HL-60 (cell line): ENCODE results near the gene ISL1.

ENCODE experiments used
- DNase-seq, 2 experiments: peaks; one replicate each; pipeline ENCODE4 v3.0.0-alpha.2; 2010 to 2020; ENCODE audit warnings: low read depth in 1 of 2, low spot score in 1 of 2
- H3K27ac ChIP-seq: fragments of 250-450 bp; sonication (Bioruptor Pico); replicated peaks from 2 replicates; pipeline ENCODE4 v1.5.1; 2020; ENCODE audit warnings: mild to moderate bottlenecking, moderate library complexity
- H3K27me3 ChIP-seq: fragments of 250-450 bp; sonication (Bioruptor Pico); 2 replicates; pipeline ENCODE4 v1.5.1; 2021; ENCODE audit warnings: mild to moderate bottlenecking, moderate library complexity; ENCODE audit not compliant: insufficient read depth, poor library complexity, severe bottlenecking
- H3K4me3 ChIP-seq: replicated peaks from 2 replicates; pipeline ENCODE4 v1.5.1; 2011; ENCODE audit warnings: mild to moderate bottlenecking, control low read depth, low read length; ENCODE audit not compliant: insufficient read depth
- GABPA ChIP-seq: IDR thresholded peaks from 2 replicates; pipeline ENCODE4 v1.6.1; 2012; ENCODE audit warnings: low read depth
- POLR2AphosphoS5 ChIP-seq: IDR thresholded peaks from 2 replicates; pipeline ENCODE4 v1.6.1; 2012; ENCODE audit warnings: low read depth
- SPI1 ChIP-seq: IDR thresholded peaks from 2 replicates; pipeline ENCODE4 v1.6.1; 2012; ENCODE audit warnings: low read depth, mild to moderate bottlenecking, borderline replicate concordance
- TF ChIP-seq, protein P1 (sequence below): IDR thresholded peaks from one replicate; pipeline ENCODE4 v1.5.1; 2011; ENCODE audit warnings: low read length, control low read depth, inconsistent platforms; ENCODE audit not compliant: insufficient read depth
- TF ChIP-seq, protein P2 (sequence below): IDR thresholded peaks from 2 replicates; pipeline ENCODE4 v1.6.1; 2012; ENCODE audit warnings: low read depth; ENCODE audit not compliant: insufficient replicate concordance

Gene ISL1

GRCh38 chr5:51388488-51389287 is 5.4 kb downstream of the ISL1 start:
- DNase-seq: no peak
- Histone ChIP-seq H3K27ac (no peak overlapping the region), H3K27me3 (peaks cover 63% of the 10 kb centered on the region), H3K4me3 (no peak overlapping the region)
- no peak for TF ChIP-seq GABPA
- TF ChIP-seq, protein P1, sequence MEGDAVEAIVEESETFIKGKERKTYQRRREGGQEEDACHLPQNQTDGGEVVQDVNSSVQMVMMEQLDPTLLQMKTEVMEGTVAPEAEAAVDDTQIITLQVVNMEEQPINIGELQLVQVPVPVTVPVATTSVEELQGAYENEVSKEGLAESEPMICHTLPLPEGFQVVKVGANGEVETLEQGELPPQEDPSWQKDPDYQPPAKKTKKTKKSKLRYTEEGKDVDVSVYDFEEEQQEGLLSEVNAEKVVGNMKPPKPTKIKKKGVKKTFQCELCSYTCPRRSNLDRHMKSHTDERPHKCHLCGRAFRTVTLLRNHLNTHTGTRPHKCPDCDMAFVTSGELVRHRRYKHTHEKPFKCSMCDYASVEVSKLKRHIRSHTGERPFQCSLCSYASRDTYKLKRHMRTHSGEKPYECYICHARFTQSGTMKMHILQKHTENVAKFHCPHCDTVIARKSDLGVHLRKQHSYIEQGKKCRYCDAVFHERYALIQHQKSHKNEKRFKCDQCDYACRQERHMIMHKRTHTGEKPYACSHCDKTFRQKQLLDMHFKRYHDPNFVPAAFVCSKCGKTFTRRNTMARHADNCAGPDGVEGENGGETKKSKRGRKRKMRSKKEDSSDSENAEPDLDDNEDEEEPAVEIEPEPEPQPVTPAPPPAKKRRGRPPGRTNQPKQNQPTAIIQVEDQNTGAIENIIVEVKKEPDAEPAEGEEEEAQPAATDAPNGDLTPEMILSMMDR: no peak
- no peak for TF ChIP-seq SPI1
- TF ChIP-seq POLR2AphosphoS5: no peak
- TF ChIP-seq, protein P2, sequence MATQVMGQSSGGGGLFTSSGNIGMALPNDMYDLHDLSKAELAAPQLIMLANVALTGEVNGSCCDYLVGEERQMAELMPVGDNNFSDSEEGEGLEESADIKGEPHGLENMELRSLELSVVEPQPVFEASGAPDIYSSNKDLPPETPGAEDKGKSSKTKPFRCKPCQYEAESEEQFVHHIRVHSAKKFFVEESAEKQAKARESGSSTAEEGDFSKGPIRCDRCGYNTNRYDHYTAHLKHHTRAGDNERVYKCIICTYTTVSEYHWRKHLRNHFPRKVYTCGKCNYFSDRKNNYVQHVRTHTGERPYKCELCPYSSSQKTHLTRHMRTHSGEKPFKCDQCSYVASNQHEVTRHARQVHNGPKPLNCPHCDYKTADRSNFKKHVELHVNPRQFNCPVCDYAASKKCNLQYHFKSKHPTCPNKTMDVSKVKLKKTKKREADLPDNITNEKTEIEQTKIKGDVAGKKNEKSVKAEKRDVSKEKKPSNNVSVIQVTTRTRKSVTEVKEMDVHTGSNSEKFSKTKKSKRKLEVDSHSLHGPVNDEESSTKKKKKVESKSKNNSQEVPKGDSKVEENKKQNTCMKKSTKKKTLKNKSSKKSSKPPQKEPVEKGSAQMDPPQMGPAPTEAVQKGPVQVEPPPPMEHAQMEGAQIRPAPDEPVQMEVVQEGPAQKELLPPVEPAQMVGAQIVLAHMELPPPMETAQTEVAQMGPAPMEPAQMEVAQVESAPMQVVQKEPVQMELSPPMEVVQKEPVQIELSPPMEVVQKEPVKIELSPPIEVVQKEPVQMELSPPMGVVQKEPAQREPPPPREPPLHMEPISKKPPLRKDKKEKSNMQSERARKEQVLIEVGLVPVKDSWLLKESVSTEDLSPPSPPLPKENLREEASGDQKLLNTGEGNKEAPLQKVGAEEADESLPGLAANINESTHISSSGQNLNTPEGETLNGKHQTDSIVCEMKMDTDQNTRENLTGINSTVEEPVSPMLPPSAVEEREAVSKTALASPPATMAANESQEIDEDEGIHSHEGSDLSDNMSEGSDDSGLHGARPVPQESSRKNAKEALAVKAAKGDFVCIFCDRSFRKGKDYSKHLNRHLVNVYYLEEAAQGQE: no peak

DNA sequence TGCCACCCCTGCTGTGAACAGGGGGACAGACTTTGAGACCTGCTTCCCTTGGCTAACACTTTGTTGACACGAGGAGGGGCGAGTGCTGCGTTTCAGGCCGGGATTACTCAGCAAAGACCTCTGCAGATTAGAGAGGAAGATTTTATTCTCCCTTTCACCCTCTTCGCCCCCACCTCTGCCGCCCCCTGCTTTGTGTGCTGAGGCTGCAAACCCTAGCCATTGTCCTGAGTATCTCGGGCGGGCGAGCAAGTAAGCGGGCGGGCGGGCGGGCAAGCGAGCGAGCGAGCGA is 6.0 kb downstream of the ISL1 start:
- H3K27ac ChIP-seq: no peak overlapping the region
- DNase-seq: no peak
- H3K4me3 ChIP-seq: no peak overlapping the region
- H3K27me3 ChIP-seq: peaks cover 58% of the 10 kb centered on the region
- TF ChIP-seq POLR2AphosphoS5: no peak
- no peak for TF ChIP-seq GABPA
- TF ChIP-seq, protein P1: no peak
- TF ChIP-seq SPI1: no peak
- TF ChIP-seq, protein P2: no peak

DNA sequence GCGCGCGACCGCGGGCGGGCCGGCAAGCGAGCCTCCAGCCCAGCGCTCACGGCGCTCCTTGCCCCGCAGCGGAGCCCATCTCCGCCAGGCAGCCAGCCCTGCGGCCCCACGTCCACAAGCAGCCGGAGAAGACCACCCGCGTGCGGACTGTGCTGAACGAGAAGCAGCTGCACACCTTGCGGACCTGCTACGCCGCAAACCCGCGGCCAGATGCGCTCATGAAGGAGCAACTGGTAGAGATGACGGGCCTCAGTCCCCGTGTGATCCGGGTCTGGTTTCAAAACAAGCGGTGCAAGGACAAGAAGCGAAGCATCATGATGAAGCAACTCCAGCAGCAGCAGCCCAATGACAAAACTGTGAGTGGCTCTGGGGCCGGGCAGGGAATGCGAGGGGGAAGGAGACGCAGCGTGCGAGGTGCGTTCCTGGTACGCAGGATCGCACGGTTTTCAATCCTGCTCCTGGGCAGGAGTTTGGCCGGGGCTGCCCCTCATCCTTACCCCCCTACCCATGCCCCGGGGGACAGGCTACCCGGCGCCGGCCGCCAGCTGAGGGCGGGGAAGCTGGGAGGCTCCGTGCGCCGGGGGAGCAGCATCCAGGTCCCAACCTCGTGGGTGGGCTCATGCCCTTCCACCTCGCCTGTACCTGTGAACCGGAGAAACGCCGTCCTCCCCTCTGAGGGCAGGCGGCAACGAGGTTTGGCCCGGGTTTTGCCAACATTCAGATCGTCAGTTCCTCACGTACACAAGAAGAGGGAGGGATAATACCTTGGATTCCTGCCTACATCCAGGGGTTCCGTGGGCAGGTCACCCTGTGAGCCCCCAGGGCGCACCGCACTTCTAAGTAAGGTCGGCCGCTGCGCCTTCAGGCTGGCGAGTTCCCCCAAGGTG is 6.6 kb downstream of the ISL1 start:
- H3K27ac ChIP-seq: no peak overlapping the region
- H3K4me3 ChIP-seq: no peak overlapping the region
- peaks cover 61% of the 10 kb centered on the region for H3K27me3 ChIP-seq
- TF ChIP-seq, protein P1: no peak
- TF ChIP-seq POLR2AphosphoS5 (no peak), GABPA (no peak), SPI1 (no peak)
- TF ChIP-seq, protein P2: no peak
- DNase-seq: no peak
